H9 (cell line): ENCODE results near the gene AFMID. TPM values are rescaled to one million over a fixed set of nuclear protein-coding genes. Genes with fewer than 3 reads are reported as not detected.
A peak's percentile ranks its signal among the peaks of the same experiment; 100 is the strongest.

Experiments
- DNase-seq: peaks from one replicate; pipeline ENCODE4 v3.0.0-alpha.2; 2017
- H2AFZ ChIP-seq: one replicate; pipeline ENCODE4 v1.6.1; 2013; ENCODE audit warnings: mild to moderate bottlenecking, low read length, control low read depth, moderate library complexity
- H2AK5ac ChIP-seq: 2 replicates; pipeline ENCODE4 v1.6.1; 2013; ENCODE audit warnings: low read length, control low read depth, mixed read lengths; ENCODE audit not compliant: insufficient read length
- H2BK120ac ChIP-seq: one replicate; pipeline ENCODE4 v1.6.1; 2013; ENCODE audit warnings: low read depth, mild to moderate bottlenecking, low read length, control low read depth, inconsistent platforms; ENCODE audit not compliant: poor library complexity, severe bottlenecking
- H2BK12ac ChIP-seq: 2 replicates; pipeline ENCODE4 v1.6.1; 2013; ENCODE audit warnings: low read length, control low read depth, mixed read lengths, low read depth; ENCODE audit not compliant: insufficient read length
- H2BK15ac ChIP-seq: 2 replicates; pipeline ENCODE4 v1.6.1; 2013; ENCODE audit warnings: low read depth, low read length, control low read depth
- H2BK20ac ChIP-seq: one replicate; pipeline ENCODE4 v1.6.1; 2013; ENCODE audit warnings: low read depth, mild to moderate bottlenecking, low read length, control low read depth, inconsistent platforms; ENCODE audit not compliant: poor library complexity, severe bottlenecking
- H2BK5ac ChIP-seq: 2 replicates; pipeline ENCODE4 v1.6.1; 2013; ENCODE audit warnings: low read length, control low read depth, mixed read lengths; ENCODE audit not compliant: insufficient read length
- H3K14ac ChIP-seq: 2 replicates; pipeline ENCODE4 v1.6.1; 2013; ENCODE audit warnings: low read length, control low read depth; ENCODE audit not compliant: insufficient read depth
- H3K18ac ChIP-seq: 2 replicates; pipeline ENCODE4 v1.6.1; 2013; ENCODE audit warnings: low read depth, mild to moderate bottlenecking, mixed read lengths, low read length, control low read depth; ENCODE audit not compliant: insufficient read length
- H3K23ac ChIP-seq: 2 replicates; pipeline ENCODE4 v1.6.1; 2013; ENCODE audit warnings: low read length, control low read depth, mixed read lengths, low read depth; ENCODE audit not compliant: insufficient read length
- H3K23me2 ChIP-seq: 2 replicates; pipeline ENCODE4 v1.6.1; 2013; ENCODE audit warnings: low read depth, mild to moderate bottlenecking, mixed read lengths, low read length, control low read depth; ENCODE audit not compliant: insufficient read length, poor library complexity, severe bottlenecking
- H3K27ac ChIP-seq: 2 replicates; pipeline ENCODE4 v1.5.1; 2013; ENCODE audit warnings: low read length, control low read depth, mixed read lengths, low read depth; ENCODE audit not compliant: insufficient read length
- H3K27me3 ChIP-seq: 2 replicates; pipeline ENCODE4 v1.6.1; 2013; ENCODE audit warnings: low read length, control low read depth, inconsistent platforms; ENCODE audit not compliant: insufficient read depth
- H3K4ac ChIP-seq: 2 replicates; pipeline ENCODE4 v1.6.1; 2013; ENCODE audit warnings: low read depth, mild to moderate bottlenecking, control low read depth, inconsistent platforms, low read length, moderate library complexity
- H3K4me1 ChIP-seq: 2 replicates; pipeline ENCODE4 v1.6.1; 2013; ENCODE audit warnings: low read length, control low read depth, inconsistent platforms; ENCODE audit not compliant: insufficient read depth
- H3K4me2 ChIP-seq: 2 replicates; pipeline ENCODE4 v1.6.1; 2013; ENCODE audit warnings: low read length, control low read depth, mixed read lengths; ENCODE audit not compliant: insufficient read length, insufficient read depth
- H3K56ac ChIP-seq: 2 replicates; pipeline ENCODE4 v1.6.1; 2013; ENCODE audit warnings: low read depth, mild to moderate bottlenecking, mixed read lengths, low read length, control low read depth; ENCODE audit not compliant: insufficient read length
- H3K79me1 ChIP-seq: 2 replicates; pipeline ENCODE4 v1.6.1; 2013; ENCODE audit warnings: low read depth, mild to moderate bottlenecking, moderate library complexity, low read length, control low read depth, inconsistent platforms; ENCODE audit not compliant: insufficient read depth, poor library complexity, severe bottlenecking
- H3K79me2 ChIP-seq: 2 replicates; pipeline ENCODE4 v1.6.1; 2013; ENCODE audit warnings: low read length, control low read depth, inconsistent platforms; ENCODE audit not compliant: insufficient read depth
- H3K9ac ChIP-seq: 2 replicates; pipeline ENCODE4 v1.6.1; 2013; ENCODE audit warnings: low read length, control low read depth, mixed read lengths; ENCODE audit not compliant: insufficient read length; ENCODE audit errors: extremely low read depth
- H3K9me3 ChIP-seq: one replicate; pipeline ENCODE4 v1.6.1; 2013; ENCODE audit warnings: low read depth, low read length, inconsistent platforms; ENCODE audit not compliant: control insufficient read depth
- H3T11ph ChIP-seq: one replicate; pipeline ENCODE4 v1.6.1; 2013; ENCODE audit warnings: mild to moderate bottlenecking, low read length, control low read depth, inconsistent platforms
- H4K20me1 ChIP-seq: one replicate; pipeline ENCODE4 v1.6.1; 2013; ENCODE audit not compliant: control insufficient read depth, insufficient read length, insufficient read depth
- H4K5ac ChIP-seq: 2 replicates; pipeline ENCODE4 v1.6.1; 2013; ENCODE audit warnings: low read depth, mild to moderate bottlenecking, mixed read lengths, low read length, control low read depth; ENCODE audit not compliant: insufficient read length
- H4K8ac ChIP-seq: replicated peaks from 2 replicates; pipeline ENCODE4 v1.6.1; 2013; ENCODE audit warnings: low read length, control low read depth, mixed read lengths, low read depth; ENCODE audit not compliant: insufficient read length
- H4K91ac ChIP-seq: 2 replicates; pipeline ENCODE4 v1.6.1; 2013; ENCODE audit warnings: low read depth, mild to moderate bottlenecking, moderate library complexity, mixed read lengths, low read length, control low read depth; ENCODE audit not compliant: insufficient read length
- H3K27ac Mint-ChIP-seq, 3 experiments: 2 replicates in 2 of 3; 3 replicates in 1 of 3; pipeline ENCODE4 v1.8.0; 2020 to 2021; ENCODE audit warnings: mixed read lengths in 3 of 3, mild to moderate bottlenecking in 1 of 3, moderate library complexity in 1 of 3
- H3K27me3 Mint-ChIP-seq: 2 replicates; pipeline ENCODE4 v1.8.0; 2021; ENCODE audit warnings: low read depth, mild to moderate bottlenecking, moderate library complexity, mixed read lengths
- H3K36me3 Mint-ChIP-seq, 3 experiments: 2 replicates in 2 of 3; 3 replicates in 1 of 3; pipeline ENCODE4 v1.8.0; 2020 to 2021; ENCODE audit warnings: low read depth in 3 of 3, mixed read lengths in 3 of 3; ENCODE audit not compliant: insufficient read depth in 1 of 3
- H3K4me1 Mint-ChIP-seq, 2 experiments: 2 replicates each; pipeline ENCODE4 v1.8.0; 2020; ENCODE audit warnings: mixed read lengths in 2 of 2
- H3K4me3 Mint-ChIP-seq, 2 experiments: 2 replicates in 1 of 2; 3 replicates in 1 of 2; pipeline ENCODE4 v1.8.0; 2020 to 2021; ENCODE audit warnings: mild to moderate bottlenecking in 2 of 2, mixed read lengths in 2 of 2, moderate library complexity in 1 of 2
- H3K9me3 Mint-ChIP-seq, 2 experiments: 2 replicates in 1 of 2; 3 replicates in 1 of 2; pipeline ENCODE4 v1.8.0; 2020; ENCODE audit warnings: mild to moderate bottlenecking in 2 of 2, mixed read lengths in 2 of 2, moderate library complexity in 1 of 2
- WGBS: extraction: QIAGEN DNeasy Blood & Tissue Kit; methylation state at CpG from one replicate; pipeline ENCODE4 v1.1.7; 2013; ENCODE audit warnings: missing lambda C conversion rate, low lambda C conversion rate, mixed read lengths; ENCODE audit not compliant: insufficient read length; ENCODE audit errors: extremely low coverage; 5-methylcytosine and 5-hydroxymethylcytosine counted together
- total RNA-seq: library from RNA; stranded (reverse); gene quantifications from 2 replicates; pipeline ENCODE4 v1.2.1, GENCODE V29; 2021
- TF ChIP-seq, protein P1 (sequence below): fragments of 200-600 bp; sonication (generic); conservative IDR thresholded peaks from 3 replicates; pipeline ENCODE4 v1.8.0; 2021; ENCODE audit warnings: antibody characterized with exemption, mild to moderate bottlenecking

The AFMID gene
- total RNA-seq, 1 experiment from 2014 or later = 64.1 TPM

DNA sequence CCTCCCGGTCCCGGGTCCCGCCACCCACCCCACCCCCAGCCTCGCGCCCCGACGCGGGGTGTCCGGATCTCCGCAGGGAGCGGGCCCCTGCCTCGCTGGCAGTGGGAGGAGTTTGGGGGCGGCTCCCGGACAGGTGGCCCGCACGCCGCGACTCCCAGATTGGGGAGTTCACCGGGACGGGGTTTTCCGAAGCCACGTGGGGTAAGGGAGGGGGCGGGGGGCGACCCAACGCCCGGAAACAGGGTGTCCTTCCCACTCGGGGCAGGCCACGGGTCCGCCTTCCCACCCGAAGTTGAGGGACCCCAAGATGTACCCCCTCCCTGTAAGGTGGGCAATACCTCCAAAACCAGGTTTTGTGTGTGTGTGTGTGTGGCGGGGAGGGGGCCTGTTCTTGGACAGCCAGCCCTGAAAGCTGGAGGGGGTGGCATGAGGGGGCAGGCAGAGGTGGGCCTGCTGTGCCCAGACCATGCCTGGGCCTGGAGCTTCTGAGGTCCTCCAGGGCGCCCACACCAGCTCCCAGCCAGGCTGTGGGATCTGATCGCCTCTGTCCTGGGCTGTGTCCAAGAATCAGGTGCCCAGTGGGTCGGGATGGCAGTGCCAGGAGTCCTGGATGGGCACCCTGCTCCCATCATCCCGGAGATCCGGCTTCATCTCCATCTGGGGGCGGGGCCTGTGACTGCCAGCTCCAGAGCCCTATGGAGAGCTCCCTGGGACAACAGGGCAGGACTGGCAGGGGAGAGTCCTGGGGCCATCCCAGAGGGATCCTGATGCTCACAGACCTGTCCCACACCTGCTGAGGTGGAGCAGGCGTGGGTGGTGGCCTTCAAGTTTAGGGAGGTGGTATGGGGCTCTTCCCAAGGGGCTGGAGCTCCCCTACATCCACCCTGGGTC, 18.0 kb upstream of the AFMID start:
- Histone ChIP-seq H4K91ac (no peak overlapping the region), H2BK12ac (no peak overlapping the region), H3K9ac (no peak overlapping the region), H2BK5ac (no peak overlapping the region), H3K79me2 (no peaks in the 10 kb centered on the region), H4K8ac (no peak overlapping the region), H4K5ac (no peak overlapping the region), H3K4me2 (peak overlapping the region; percentile 10), H3K4ac (no peak overlapping the region), H2BK120ac (no peak overlapping the region), H3K27me3 (no peaks in the 10 kb centered on the region), H2AK5ac (no peak overlapping the region), H3K56ac (no peak overlapping the region), H4K20me1 (peaks cover 4% of the 10 kb centered on the region), H3K18ac (no peak overlapping the region), H2BK15ac (no peak overlapping the region), H3K23ac (no peak overlapping the region), H3K14ac (no peak overlapping the region; the same call in 1 of the 2 replicates), H3T11ph (no peak overlapping the region), H3K23me2 (no peaks in the 10 kb centered on the region), H3K79me1 (no peaks in the 10 kb centered on the region), H3K9me3 (no peaks in the 10 kb centered on the region), H2BK20ac (no peak overlapping the region), H3K27ac (no peak overlapping the region), H3K4me1 (no peaks in the 10 kb centered on the region; the same call in 1 of the 2 replicates), H2AFZ (no peak overlapping the region)
- H3K4me1 Mint-ChIP-seq = peaks cover 30 to 48% of the 10 kb centered on the region in 2 experiments
- no peaks in the 10 kb centered on the region; the same call in 1 of the 2 replicates for H3K27me3 Mint-ChIP-seq
- no CpG with 5 or more reads among the region's 38 CpGs for WGBS
- H3K9me3 Mint-ChIP-seq = no peaks in the 10 kb centered on the region
- H3K4me3 Mint-ChIP-seq = peak overlapping the region; percentile 73 to 79
- DNase-seq = peak; percentile 88
- no peak overlapping the region for H3K27ac Mint-ChIP-seq
- H3K36me3 Mint-ChIP-seq = peaks cover 9 to 30% (median 17%) of the 10 kb centered on the region in 3 experiments
- TF ChIP-seq, protein P1, sequence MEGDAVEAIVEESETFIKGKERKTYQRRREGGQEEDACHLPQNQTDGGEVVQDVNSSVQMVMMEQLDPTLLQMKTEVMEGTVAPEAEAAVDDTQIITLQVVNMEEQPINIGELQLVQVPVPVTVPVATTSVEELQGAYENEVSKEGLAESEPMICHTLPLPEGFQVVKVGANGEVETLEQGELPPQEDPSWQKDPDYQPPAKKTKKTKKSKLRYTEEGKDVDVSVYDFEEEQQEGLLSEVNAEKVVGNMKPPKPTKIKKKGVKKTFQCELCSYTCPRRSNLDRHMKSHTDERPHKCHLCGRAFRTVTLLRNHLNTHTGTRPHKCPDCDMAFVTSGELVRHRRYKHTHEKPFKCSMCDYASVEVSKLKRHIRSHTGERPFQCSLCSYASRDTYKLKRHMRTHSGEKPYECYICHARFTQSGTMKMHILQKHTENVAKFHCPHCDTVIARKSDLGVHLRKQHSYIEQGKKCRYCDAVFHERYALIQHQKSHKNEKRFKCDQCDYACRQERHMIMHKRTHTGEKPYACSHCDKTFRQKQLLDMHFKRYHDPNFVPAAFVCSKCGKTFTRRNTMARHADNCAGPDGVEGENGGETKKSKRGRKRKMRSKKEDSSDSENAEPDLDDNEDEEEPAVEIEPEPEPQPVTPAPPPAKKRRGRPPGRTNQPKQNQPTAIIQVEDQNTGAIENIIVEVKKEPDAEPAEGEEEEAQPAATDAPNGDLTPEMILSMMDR = no peak
